WTC11 (cell line): ENCODE measurements around the gene LARGE1. TPM values are rescaled to one million over a fixed set of nuclear protein-coding genes. Genes with fewer than 3 reads are reported as not detected.

ENCODE experiments used
- ATAC-seq: fragments of 200-7000 bp; cut with Tn5 transposase; 2 replicates; pipeline ENCODE4 v1.10.0; 2021; ENCODE audit warnings: mild to moderate bottlenecking, moderate library complexity
- CTCF ChIA-PET: fragments of 300-600 bp; sonication (Branson Sonifier 250); formaldehyde crosslinking; loops from one replicate; lab custom pipeline; 2021; ENCODE audit warnings: antibody characterized with exemption; lab: Charles Lee
- POLR2A ChIA-PET: fragments of 350-600 bp; sonication (Branson Sonifier 250); formaldehyde crosslinking; loops from one replicate; lab custom pipeline; 2021; ENCODE audit warnings: antibody characterized with exemption; lab: Charles Lee
- DNase-seq: peaks from one replicate; pipeline ENCODE4 v3.0.0; 2021; ENCODE audit warnings: low spot score
- H3K27ac Mint-ChIP-seq: 2 replicates; pipeline ENCODE4 v1.8.0; 2021; ENCODE audit warnings: mixed read lengths
- H3K27me3 Mint-ChIP-seq: 2 replicates; pipeline ENCODE4 v1.8.0; 2021; ENCODE audit warnings: low read depth, mild to moderate bottlenecking, moderate library complexity, mixed read lengths
- H3K36me3 Mint-ChIP-seq: 2 replicates; pipeline ENCODE4 v1.8.0; 2021; ENCODE audit warnings: mixed read lengths
- H3K4me1 Mint-ChIP-seq: 2 replicates; pipeline ENCODE4 v1.8.0; 2022; ENCODE audit warnings: mixed read lengths
- H3K4me3 Mint-ChIP-seq: 2 replicates; pipeline ENCODE4 v1.8.0; 2021; ENCODE audit warnings: mild to moderate bottlenecking, moderate library complexity, mixed read lengths
- H3K9me3 Mint-ChIP-seq: 2 replicates; pipeline ENCODE4 v1.8.0; 2021; ENCODE audit warnings: mixed read lengths
- ETV6 ChIP-seq: sonication (generic); formaldehyde crosslinking; IDR thresholded peaks from 2 replicates; pipeline ENCODE4 v1.8.1; 2022; ENCODE audit warnings: mild to moderate bottlenecking, missing genetic modification reagents
- FOXK1 ChIP-seq: sonication (generic); formaldehyde crosslinking; IDR thresholded peaks from 2 replicates; pipeline ENCODE4 v1.8.0; 2022; ENCODE audit warnings: mild to moderate bottlenecking, moderate library complexity, missing genetic modification reagents
- GTF2I ChIP-seq: fragments of 250-450 bp; sonication (Bioruptor Pico); conservative IDR thresholded peaks from 2 replicates; pipeline ENCODE4 v1.4.0; 2021; ENCODE audit warnings: mild to moderate bottlenecking
- JUN ChIP-seq: sonication (generic); formaldehyde crosslinking; IDR thresholded peaks from 2 replicates; pipeline ENCODE4 v1.8.0; 2023; ENCODE audit warnings: mild to moderate bottlenecking, missing genetic modification reagents
- MXD4 ChIP-seq: fragments of 250-450 bp; sonication (Bioruptor Pico); IDR thresholded peaks from 2 replicates; pipeline ENCODE4 v1.8.0; 2021; ENCODE audit warnings: mild to moderate bottlenecking, moderate library complexity, borderline replicate concordance
- OVOL2 ChIP-seq: fragments of 250-450 bp; sonication (Bioruptor Pico); IDR thresholded peaks from 2 replicates; pipeline ENCODE4 v1.9.0; 2021; ENCODE audit warnings: mild to moderate bottlenecking, borderline replicate concordance
- ZNF138 ChIP-seq: sonication (generic); formaldehyde crosslinking; conservative IDR thresholded peaks from 2 replicates; pipeline ENCODE4 v1.8.1; 2022; ENCODE audit warnings: mild to moderate bottlenecking, moderate library complexity, missing genetic modification reagents
- ZNF671 ChIP-seq: fragments of 250-450 bp; sonication (Bioruptor Pico); IDR thresholded peaks from 2 replicates; pipeline ENCODE4 v1.8.0; 2021; ENCODE audit warnings: mild to moderate bottlenecking
- total RNA-seq: library from RNA; stranded (reverse); gene quantifications from 3 replicates; pipeline ENCODE4 v1.2.3, GENCODE V29; 2021
- TF ChIP-seq, protein P1 (sequence below): sonication (generic); formaldehyde crosslinking; IDR thresholded peaks from 2 replicates; pipeline ENCODE4 v1.8.1; 2022; ENCODE audit warnings: mild to moderate bottlenecking, moderate library complexity, missing genetic modification reagents
- TF ChIP-seq, protein P2 (sequence below): sonication (generic); formaldehyde crosslinking; IDR thresholded peaks from 2 replicates; pipeline ENCODE4 v1.8.0; 2022; ENCODE audit warnings: mild to moderate bottlenecking, missing genetic modification reagents
- TF ChIP-seq, protein P3 (sequence below): sonication (generic); formaldehyde crosslinking; IDR thresholded peaks from 2 replicates; pipeline ENCODE4 v1.8.0; 2023; ENCODE audit warnings: missing genetic modification reagents, mild to moderate bottlenecking, borderline replicate concordance
- TF ChIP-seq, protein P4 (sequence below): sonication (generic); formaldehyde crosslinking; IDR thresholded peaks from 2 replicates; pipeline ENCODE4 v1.8.1; 2023; ENCODE audit warnings: mild to moderate bottlenecking, missing genetic modification reagents, borderline replicate concordance

LARGE1 gene
- total RNA-seq, 1 experiment from 2014 or later = 72.6 TPM

DNA sequence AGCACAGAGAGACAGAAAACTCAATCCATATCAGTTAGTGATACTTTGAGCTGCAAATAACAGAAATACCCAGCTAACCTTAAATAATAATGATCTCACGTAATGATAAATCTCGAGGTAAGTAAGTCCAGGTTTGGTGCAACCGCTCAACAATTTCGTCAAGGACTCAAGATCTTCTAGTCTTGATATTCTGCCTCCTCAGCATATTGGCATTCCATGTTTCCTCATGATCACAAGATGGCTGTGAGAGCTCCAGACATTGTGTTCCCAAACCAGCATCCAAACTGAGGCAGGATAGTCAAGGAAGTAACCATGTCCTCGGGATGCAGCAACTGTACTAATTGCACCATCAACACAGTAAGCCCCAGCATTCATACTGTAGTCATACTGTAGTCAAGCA, 7.5 kb upstream of the LARGE1 start:
- H3K36me3 Mint-ChIP-seq = no peaks in the 10 kb centered on the region
- ChIA-PET POLR2A (no interaction called here), CTCF (interaction anchor here (0.9 kb wide), 1 partner anchor 178 kb away, joined by 3 read pairs; no protein-coding TSS in a partner anchor)
- peaks cover 26% of the 10 kb centered on the region for H3K4me1 Mint-ChIP-seq
- ATAC-seq = no peak
- TF ChIP-seq GTF2I (CRISPR knock-in tag) (no peak), ETV6 (CRISPR knock-in tag) (no peak), ZNF138 (CRISPR knock-in tag) (no peak), MXD4 (no peak), ZNF671 (CRISPR knock-in tag) (no peak), OVOL2 (CRISPR knock-in tag) (no peak), FOXK1 (CRISPR knock-in tag) (no peak), JUN (CRISPR knock-in tag) (no peak)
- TF ChIP-seq, protein P1, sequence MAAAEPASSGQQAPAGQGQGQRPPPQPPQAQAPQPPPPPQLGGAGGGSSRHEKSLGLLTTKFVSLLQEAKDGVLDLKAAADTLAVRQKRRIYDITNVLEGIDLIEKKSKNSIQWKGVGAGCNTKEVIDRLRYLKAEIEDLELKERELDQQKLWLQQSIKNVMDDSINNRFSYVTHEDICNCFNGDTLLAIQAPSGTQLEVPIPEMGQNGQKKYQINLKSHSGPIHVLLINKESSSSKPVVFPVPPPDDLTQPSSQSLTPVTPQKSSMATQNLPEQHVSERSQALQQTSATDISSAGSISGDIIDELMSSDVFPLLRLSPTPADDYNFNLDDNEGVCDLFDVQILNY = no peak
- TF ChIP-seq, protein P2, sequence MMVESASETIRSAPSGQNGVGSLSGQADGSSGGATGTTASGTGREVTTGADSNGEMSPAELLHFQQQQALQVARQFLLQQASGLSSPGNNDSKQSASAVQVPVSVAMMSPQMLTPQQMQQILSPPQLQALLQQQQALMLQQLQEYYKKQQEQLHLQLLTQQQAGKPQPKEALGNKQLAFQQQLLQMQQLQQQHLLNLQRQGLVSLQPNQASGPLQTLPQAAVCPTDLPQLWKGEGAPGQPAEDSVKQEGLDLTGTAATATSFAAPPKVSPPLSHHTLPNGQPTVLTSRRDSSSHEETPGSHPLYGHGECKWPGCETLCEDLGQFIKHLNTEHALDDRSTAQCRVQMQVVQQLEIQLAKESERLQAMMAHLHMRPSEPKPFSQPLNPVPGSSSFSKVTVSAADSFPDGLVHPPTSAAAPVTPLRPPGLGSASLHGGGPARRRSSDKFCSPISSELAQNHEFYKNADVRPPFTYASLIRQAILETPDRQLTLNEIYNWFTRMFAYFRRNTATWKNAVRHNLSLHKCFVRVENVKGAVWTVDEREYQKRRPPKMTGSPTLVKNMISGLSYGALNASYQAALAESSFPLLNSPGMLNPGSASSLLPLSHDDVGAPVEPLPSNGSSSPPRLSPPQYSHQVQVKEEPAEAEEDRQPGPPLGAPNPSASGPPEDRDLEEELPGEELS (CRISPR knock-in tag) = no peak
- TF ChIP-seq, protein P3, sequence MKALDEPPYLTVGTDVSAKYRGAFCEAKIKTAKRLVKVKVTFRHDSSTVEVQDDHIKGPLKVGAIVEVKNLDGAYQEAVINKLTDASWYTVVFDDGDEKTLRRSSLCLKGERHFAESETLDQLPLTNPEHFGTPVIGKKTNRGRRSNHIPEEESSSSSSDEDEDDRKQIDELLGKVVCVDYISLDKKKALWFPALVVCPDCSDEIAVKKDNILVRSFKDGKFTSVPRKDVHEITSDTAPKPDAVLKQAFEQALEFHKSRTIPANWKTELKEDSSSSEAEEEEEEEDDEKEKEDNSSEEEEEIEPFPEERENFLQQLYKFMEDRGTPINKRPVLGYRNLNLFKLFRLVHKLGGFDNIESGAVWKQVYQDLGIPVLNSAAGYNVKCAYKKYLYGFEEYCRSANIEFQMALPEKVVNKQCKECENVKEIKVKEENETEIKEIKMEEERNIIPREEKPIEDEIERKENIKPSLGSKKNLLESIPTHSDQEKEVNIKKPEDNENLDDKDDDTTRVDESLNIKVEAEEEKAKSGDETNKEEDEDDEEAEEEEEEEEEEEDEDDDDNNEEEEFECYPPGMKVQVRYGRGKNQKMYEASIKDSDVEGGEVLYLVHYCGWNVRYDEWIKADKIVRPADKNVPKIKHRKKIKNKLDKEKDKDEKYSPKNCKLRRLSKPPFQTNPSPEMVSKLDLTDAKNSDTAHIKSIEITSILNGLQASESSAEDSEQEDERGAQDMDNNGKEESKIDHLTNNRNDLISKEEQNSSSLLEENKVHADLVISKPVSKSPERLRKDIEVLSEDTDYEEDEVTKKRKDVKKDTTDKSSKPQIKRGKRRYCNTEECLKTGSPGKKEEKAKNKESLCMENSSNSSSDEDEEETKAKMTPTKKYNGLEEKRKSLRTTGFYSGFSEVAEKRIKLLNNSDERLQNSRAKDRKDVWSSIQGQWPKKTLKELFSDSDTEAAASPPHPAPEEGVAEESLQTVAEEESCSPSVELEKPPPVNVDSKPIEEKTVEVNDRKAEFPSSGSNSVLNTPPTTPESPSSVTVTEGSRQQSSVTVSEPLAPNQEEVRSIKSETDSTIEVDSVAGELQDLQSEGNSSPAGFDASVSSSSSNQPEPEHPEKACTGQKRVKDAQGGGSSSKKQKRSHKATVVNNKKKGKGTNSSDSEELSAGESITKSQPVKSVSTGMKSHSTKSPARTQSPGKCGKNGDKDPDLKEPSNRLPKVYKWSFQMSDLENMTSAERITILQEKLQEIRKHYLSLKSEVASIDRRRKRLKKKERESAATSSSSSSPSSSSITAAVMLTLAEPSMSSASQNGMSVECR (CRISPR knock-in tag) = no peak
- DNase-seq = no peak
- H3K9me3 Mint-ChIP-seq = no peaks in the 10 kb centered on the region
- H3K27ac Mint-ChIP-seq = no peak overlapping the region
- H3K4me3 Mint-ChIP-seq = no peak overlapping the region
- H3K27me3 Mint-ChIP-seq = no peaks in the 10 kb centered on the region

DNA sequence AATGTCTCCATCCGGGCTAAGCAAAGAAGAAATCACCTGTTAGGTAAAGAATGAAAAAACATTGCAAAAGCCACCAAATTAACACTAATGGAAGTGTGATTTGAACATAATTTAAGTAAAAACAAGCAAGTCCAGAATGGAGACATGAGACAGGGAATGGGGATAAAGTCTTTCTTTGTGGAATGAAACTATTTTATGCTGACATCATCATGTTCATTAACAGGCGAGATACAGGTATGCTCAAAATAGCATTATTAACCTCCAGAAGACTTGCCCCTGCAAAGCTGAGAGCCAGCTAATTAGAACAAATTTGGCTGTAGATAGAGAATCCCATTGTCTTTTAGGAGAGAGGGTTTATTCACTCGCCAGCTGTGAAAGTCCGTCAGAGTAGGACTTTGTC, 4.9 kb upstream of the LARGE1 start:
- TF ChIP-seq, protein P4, sequence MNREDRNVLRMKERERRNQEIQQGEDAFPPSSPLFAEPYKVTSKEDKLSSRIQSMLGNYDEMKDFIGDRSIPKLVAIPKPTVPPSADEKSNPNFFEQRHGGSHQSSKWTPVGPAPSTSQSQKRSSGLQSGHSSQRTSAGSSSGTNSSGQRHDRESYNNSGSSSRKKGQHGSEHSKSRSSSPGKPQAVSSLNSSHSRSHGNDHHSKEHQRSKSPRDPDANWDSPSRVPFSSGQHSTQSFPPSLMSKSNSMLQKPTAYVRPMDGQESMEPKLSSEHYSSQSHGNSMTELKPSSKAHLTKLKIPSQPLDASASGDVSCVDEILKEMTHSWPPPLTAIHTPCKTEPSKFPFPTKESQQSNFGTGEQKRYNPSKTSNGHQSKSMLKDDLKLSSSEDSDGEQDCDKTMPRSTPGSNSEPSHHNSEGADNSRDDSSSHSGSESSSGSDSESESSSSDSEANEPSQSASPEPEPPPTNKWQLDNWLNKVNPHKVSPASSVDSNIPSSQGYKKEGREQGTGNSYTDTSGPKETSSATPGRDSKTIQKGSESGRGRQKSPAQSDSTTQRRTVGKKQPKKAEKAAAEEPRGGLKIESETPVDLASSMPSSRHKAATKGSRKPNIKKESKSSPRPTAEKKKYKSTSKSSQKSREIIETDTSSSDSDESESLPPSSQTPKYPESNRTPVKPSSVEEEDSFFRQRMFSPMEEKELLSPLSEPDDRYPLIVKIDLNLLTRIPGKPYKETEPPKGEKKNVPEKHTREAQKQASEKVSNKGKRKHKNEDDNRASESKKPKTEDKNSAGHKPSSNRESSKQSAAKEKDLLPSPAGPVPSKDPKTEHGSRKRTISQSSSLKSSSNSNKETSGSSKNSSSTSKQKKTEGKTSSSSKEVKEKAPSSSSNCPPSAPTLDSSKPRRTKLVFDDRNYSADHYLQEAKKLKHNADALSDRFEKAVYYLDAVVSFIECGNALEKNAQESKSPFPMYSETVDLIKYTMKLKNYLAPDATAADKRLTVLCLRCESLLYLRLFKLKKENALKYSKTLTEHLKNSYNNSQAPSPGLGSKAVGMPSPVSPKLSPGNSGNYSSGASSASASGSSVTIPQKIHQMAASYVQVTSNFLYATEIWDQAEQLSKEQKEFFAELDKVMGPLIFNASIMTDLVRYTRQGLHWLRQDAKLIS (CRISPR knock-in tag) = no peak
- Mint-ChIP-seq H3K4me1 (peaks cover 27% of the 10 kb centered on the region), H3K27ac (no peak overlapping the region), H3K36me3 (no peaks in the 10 kb centered on the region), H3K9me3 (no peaks in the 10 kb centered on the region), H3K27me3 (no peaks in the 10 kb centered on the region), H3K4me3 (no peak overlapping the region)
- ChIA-PET CTCF (interaction anchor here (1.1 to 5.7 kb wide), 4 partner anchors 181 to 1306 kb away, joined by 3 to 43 read pairs (median 3); no protein-coding TSS in a partner anchor), POLR2A (no interaction called here)
- ATAC-seq (no peak), DNase-seq (no peak)
